CD14-positive monocyte (primary cell): ENCODE results near the gene SCART1. TPM values are rescaled to one million over a fixed set of nuclear protein-coding genes. Genes with fewer than 3 reads are reported as not detected.
"Not testable (repeated sequence)": the region's sequence is repeated elsewhere in the genome, so short reads cannot be mapped to it uniquely, and the experiment has no call there.

ENCODE experiments used
- DNase-seq, 3 donors: peaks; one replicate each; pipeline ENCODE4 v3.0.0-alpha.2; 2011 to 2022
- H2AFZ ChIP-seq: 2 replicates; pipeline ENCODE4 v1.6.0; 2012; ENCODE audit warnings: mild to moderate bottlenecking, low read depth, low read length, inconsistent platforms; ENCODE audit not compliant: insufficient read depth, poor library complexity, severe bottlenecking
- H3K27ac ChIP-seq, 2 donors: 1 replicate in 1 of 2; 2 replicates in 1 of 2; pipeline ENCODE4 v1.5.1; 2012 to 2013; ENCODE audit warnings: low read length in 2 of 2, control low read depth in 1 of 2, inconsistent platforms in 1 of 2, low read depth in 1 of 2, mild to moderate bottlenecking in 1 of 2
- H3K27me3 ChIP-seq, 2 donors: one replicate each; pipeline versions ENCODE4 v1.6.0 to v1.6.1; 2011 to 2013; ENCODE audit warnings: low read length in 2 of 2; ENCODE audit not compliant: control insufficient read depth in 2 of 2, insufficient read depth in 2 of 2
- H3K36me3 ChIP-seq, 2 donors: replicated peaks in 1 of 2; 1 replicate in 1 of 2; 2 replicates in 1 of 2; pipeline versions ENCODE4 v1.5.1 to v1.6.1; 2012 to 2013; ENCODE audit warnings: low read length in 2 of 2, control low read depth in 1 of 2, inconsistent platforms in 1 of 2, mild to moderate bottlenecking in 1 of 2; ENCODE audit not compliant: insufficient read depth in 2 of 2, control insufficient read depth in 1 of 2
- H3K4me1 ChIP-seq, 2 donors: 1 replicate in 1 of 2; 2 replicates in 1 of 2; pipeline versions ENCODE4 v1.5.1 to v1.6.1; 2012 to 2013; ENCODE audit warnings: low read length in 2 of 2, control low read depth in 1 of 2, inconsistent platforms in 1 of 2, mild to moderate bottlenecking in 1 of 2, moderate library complexity in 1 of 2; ENCODE audit not compliant: insufficient read depth in 2 of 2, control insufficient read depth in 1 of 2
- H3K4me2 ChIP-seq: replicated peaks from 2 replicates; pipeline ENCODE3; 2012; ENCODE audit warnings: low read length, moderate library complexity, mild to moderate bottlenecking; ENCODE audit not compliant: poor library complexity, severe bottlenecking; ENCODE audit errors: extremely low read depth
- H3K4me3 ChIP-seq, 3 experiments: fragments of 200-600 bp in 1 of 3; sonication (generic) in 1 of 3; replicated peaks in 1 of 3; 1 replicate in 2 of 3; 2 replicates in 1 of 3; pipeline ENCODE4 v1.5.1; 2011 to 2013; ENCODE audit warnings: low read length in 3 of 3, mild to moderate bottlenecking in 3 of 3, control low read depth in 2 of 3, low read depth in 2 of 3, inconsistent platforms in 1 of 3, moderate library complexity in 1 of 3
- H3K79me2 ChIP-seq: 2 replicates; pipeline ENCODE4 v1.6.0; 2012; ENCODE audit warnings: mild to moderate bottlenecking, control low read depth, inconsistent platforms, low read length, moderate library complexity; ENCODE audit not compliant: insufficient read depth
- H3K9ac ChIP-seq: 2 replicates; pipeline ENCODE4 v1.6.0; 2017; ENCODE audit warnings: low read length, mild to moderate bottlenecking; ENCODE audit not compliant: insufficient read depth, poor library complexity, severe bottlenecking
- H3K9me3 ChIP-seq, 2 donors: replicated peaks in 1 of 2; 1 replicate in 1 of 2; 2 replicates in 1 of 2; pipeline versions ENCODE4 v1.5.1 to v1.6.1; 2012 to 2013; ENCODE audit warnings: low read length in 2 of 2, control low read depth in 1 of 2; ENCODE audit not compliant: control insufficient read depth in 1 of 2, insufficient read depth in 1 of 2
- H4K20me1 ChIP-seq: 2 replicates; pipeline ENCODE4 v1.6.0; 2012; ENCODE audit warnings: mild to moderate bottlenecking, low read length, control low read depth, moderate library complexity; ENCODE audit not compliant: insufficient read depth
- H3K27ac Mint-ChIP-seq, 7 donors: one replicate each; pipeline ENCODE4 v1.8.0; 2020; ENCODE audit warnings: mild to moderate bottlenecking in 7 of 7, mixed read lengths in 7 of 7, moderate library complexity in 6 of 7, inconsistent platforms in 2 of 7
- H3K27me3 Mint-ChIP-seq, 3 donors: one replicate each; pipeline ENCODE4 v1.8.0; 2021 to 2022; ENCODE audit warnings: low read depth in 3 of 3, mild to moderate bottlenecking in 3 of 3, mixed read lengths in 3 of 3, moderate library complexity in 3 of 3, inconsistent platforms in 1 of 3
- H3K36me3 Mint-ChIP-seq, 2 donors: one replicate each; pipeline ENCODE4 v1.8.0; 2020; ENCODE audit warnings: mixed read lengths in 2 of 2, inconsistent platforms in 1 of 2, mild to moderate bottlenecking in 1 of 2
- H3K4me1 Mint-ChIP-seq: one replicate; pipeline ENCODE4 v1.8.0; 2020; ENCODE audit warnings: mild to moderate bottlenecking, mixed read lengths
- H3K4me3 Mint-ChIP-seq, 2 donors: one replicate each; pipeline ENCODE4 v1.8.0; 2020; ENCODE audit warnings: mild to moderate bottlenecking in 2 of 2, mixed read lengths in 2 of 2, moderate library complexity in 1 of 2
- H3K9me3 Mint-ChIP-seq, 7 donors: one replicate each; pipeline ENCODE4 v1.8.0; 2020 to 2022; ENCODE audit warnings: mixed read lengths in 7 of 7, mild to moderate bottlenecking in 6 of 7, moderate library complexity in 6 of 7, inconsistent platforms in 2 of 7
- CTCF ChIP-seq: fragments of 200-600 bp; IDR thresholded peaks from one replicate; pipeline ENCODE4 v1.8.0; 2022; ENCODE audit warnings: antibody characterized with exemption, mild to moderate bottlenecking
- WGBS: methylation state at CpG from one replicate; pipeline ENCODE4 v1.1.5; 2013; ENCODE audit warnings: missing lambda C conversion rate; ENCODE audit not compliant: insufficient coverage; 5-methylcytosine and 5-hydroxymethylcytosine counted together
- intact Hi-C, 2 donors: fragments of 100-400 bp; cut with micrococcal nuclease; formaldehyde crosslinking; loops; one replicate each; pipeline versions ENCODE4 v1.15.0 to v1.15.1; 2023
- polyA plus RNA-seq, 3 donors: library from polyadenylated mRNA; depleted of rRNA in 1 of 3; unstranded in 2 of 3; stranded (reverse) in 1 of 3; fragments of 300-500 nt in 2 of 3; fragments of >200 nt in 1 of 3; fragmentation: Illumina TruSeq in 2 of 3; gene quantifications; 1 replicate in 2 of 3; 2 replicates in 1 of 3; pipeline ENCODE4 v1.2.3, GENCODE V29; 2012 to 2021

Gene SCART1
- polyA plus RNA-seq, 3 donors: 1.1 TPM; not detected in 2

- H3K4me3 Mint-ChIP-seq: no peak overlapping the region
These were observed 36.3 kb downstream of the SCART1 start for GRCh38 chr10:133489816-133490588.

GRCh38 chr10:133493562-133493961, 39.8 kb downstream of the SCART1 start:
- H3K79me2 ChIP-seq, H3K9ac ChIP-seq, DNase-seq, H3K27ac ChIP-seq, H3K4me1 Mint-ChIP-seq, H3K27ac Mint-ChIP-seq, intact Hi-C loops, H3K4me3 ChIP-seq, H3K27me3 Mint-ChIP-seq, H3K27me3 ChIP-seq, H3K4me1 ChIP-seq, H3K36me3 Mint-ChIP-seq, H3K4me3 Mint-ChIP-seq, H3K36me3 ChIP-seq, H2AFZ ChIP-seq, H3K4me2 ChIP-seq, H4K20me1 ChIP-seq: not testable (repeated sequence)
- 70% methylated on average over 3 of the region's 4 CpGs for WGBS
- H3K9me3 Mint-ChIP-seq: peaks cover 10 to 33% (median 20%) of the 10 kb centered on the region in 7 donors
- H3K9me3 ChIP-seq: peaks cover 14 to 18% of the 10 kb centered on the region in 2 donors

More at GRCh38 chr10:133489816-133490588, 36.3 kb downstream of the SCART1 start:
- H4K20me1 ChIP-seq: no peaks in the 10 kb centered on the region
- H3K79me2 ChIP-seq: no peaks in the 10 kb centered on the region
- H3K9me3 Mint-ChIP-seq: peaks cover 33 to 49% (median 45%) of the 10 kb centered on the region in 7 donors
- no peak for DNase-seq
- no peak overlapping the region for H3K9ac ChIP-seq
- H3K36me3 Mint-ChIP-seq: no peaks in the 10 kb centered on the region
- peaks cover 1 to 6% (median 4%) of the 10 kb centered on the region in 3 donors for H3K27me3 Mint-ChIP-seq
- peaks cover 26 to 46% of the 10 kb centered on the region in 2 donors for H3K9me3 ChIP-seq
- H3K4me3 ChIP-seq: no peak overlapping the region
- TF ChIP-seq CTCF: no peak
- intact Hi-C loops: no loop called here
- H3K36me3 ChIP-seq: no peaks in the 10 kb centered on the region
- no peaks in the 10 kb centered on the region for H3K4me1 Mint-ChIP-seq
- H2AFZ ChIP-seq: no peak overlapping the region
- H3K27ac Mint-ChIP-seq: no peak overlapping the region
- no peak overlapping the region for H3K27ac ChIP-seq
- H3K27me3 ChIP-seq: no peaks in the 10 kb centered on the region
- no peak overlapping the region for H3K4me2 ChIP-seq
- WGBS: 71% methylated on average over 1 of the region's 2 CpGs
- no peaks in the 10 kb centered on the region for H3K4me1 ChIP-seq

- H3K27ac Mint-ChIP-seq, H3K79me2 ChIP-seq, H3K27me3 ChIP-seq, intact Hi-C loops, DNase-seq, H3K36me3 ChIP-seq, H3K4me3 Mint-ChIP-seq, H3K27ac ChIP-seq, H3K4me1 Mint-ChIP-seq, H3K4me1 ChIP-seq, H2AFZ ChIP-seq, H3K4me2 ChIP-seq, H4K20me1 ChIP-seq, H3K9me3 ChIP-seq, H3K27me3 Mint-ChIP-seq, H3K4me3 ChIP-seq, H3K36me3 Mint-ChIP-seq, H3K9ac ChIP-seq: not testable (repeated sequence)
- WGBS: 67% methylated on average over 3 of the region's 6 CpGs
- H3K9me3 Mint-ChIP-seq: peaks cover 6 to 26% (median 20%) of the 10 kb centered on the region in 7 donors
These were observed 43.6 kb downstream of the SCART1 start for GRCh38 chr10:133497363-133497762.

GRCh38 chr10:133499176-133499575, 45.4 kb downstream of the SCART1 start:
- H3K36me3 Mint-ChIP-seq, H3K4me3 ChIP-seq, H4K20me1 ChIP-seq, H3K36me3 ChIP-seq, H3K9ac ChIP-seq, intact Hi-C loops, H3K27ac ChIP-seq, H2AFZ ChIP-seq, H3K27me3 Mint-ChIP-seq, H3K4me1 ChIP-seq, H3K79me2 ChIP-seq, H3K27me3 ChIP-seq, H3K4me2 ChIP-seq, H3K4me3 Mint-ChIP-seq, H3K27ac Mint-ChIP-seq, H3K4me1 Mint-ChIP-seq, H3K9me3 ChIP-seq, DNase-seq: not testable (repeated sequence)
- no CpG with 5 or more reads among the region's 1 CpG for WGBS
- H3K9me3 Mint-ChIP-seq: peaks cover 6 to 29% (median 19%) of the 10 kb centered on the region in 7 donors
